NCI-H1105 treated with DMSO at 0.1 percent for 48 hours (cell line): Measurements from ENCODE around the gene ARHGAP15.

Experiments used
- DNase-seq: peaks from one replicate; lab custom pipeline; 2025; lab: John Stamatoyannopoulos, UW

Gene ARHGAP15

DNA sequence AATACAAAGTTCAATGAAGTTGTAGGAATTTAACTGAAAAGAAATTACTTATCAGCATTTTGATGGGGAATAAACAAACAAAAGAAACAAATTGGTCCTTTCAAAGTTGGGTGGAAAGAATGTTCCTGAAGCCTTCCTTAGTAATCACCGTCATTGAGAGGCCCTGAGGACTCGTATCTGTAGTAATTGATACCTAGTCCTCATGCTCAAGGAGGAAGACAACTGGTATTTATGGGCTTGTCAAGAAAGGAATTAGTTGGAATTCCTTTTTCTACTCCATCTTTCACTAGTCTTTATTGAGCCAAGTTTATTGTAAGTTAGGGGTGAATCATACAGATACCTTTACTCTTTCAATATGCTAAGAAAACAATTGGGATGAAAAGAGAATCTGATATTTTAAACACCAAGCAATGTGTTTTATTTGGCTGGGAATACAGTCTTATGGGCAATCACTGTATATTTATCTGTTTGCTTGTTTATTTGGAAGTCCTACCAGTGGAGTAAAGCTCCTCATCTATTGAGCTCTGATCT, 324.8 kb downstream of the ARHGAP15 start:
- DNase-seq, result no peak

DNA sequence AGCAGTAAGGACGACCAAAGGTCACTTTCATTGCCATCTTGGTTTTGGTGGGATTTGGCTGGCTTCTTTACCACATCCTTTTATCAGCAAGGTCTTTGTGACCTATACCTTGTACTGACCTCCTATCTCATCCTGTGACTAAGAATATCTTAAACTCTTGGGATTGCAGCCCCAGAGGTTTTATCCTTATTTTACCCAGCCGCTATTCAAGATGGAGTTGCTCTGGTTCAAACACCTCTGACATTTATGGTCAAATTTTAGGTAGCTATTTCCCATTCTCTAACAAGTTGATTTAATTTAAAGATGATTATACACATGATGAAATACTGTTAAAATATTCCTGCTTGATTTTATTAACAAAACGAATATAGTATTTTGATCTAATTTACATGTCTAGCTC, 326.1 kb downstream of the ARHGAP15 start:
- DNase-seq, result no peak

DNA sequence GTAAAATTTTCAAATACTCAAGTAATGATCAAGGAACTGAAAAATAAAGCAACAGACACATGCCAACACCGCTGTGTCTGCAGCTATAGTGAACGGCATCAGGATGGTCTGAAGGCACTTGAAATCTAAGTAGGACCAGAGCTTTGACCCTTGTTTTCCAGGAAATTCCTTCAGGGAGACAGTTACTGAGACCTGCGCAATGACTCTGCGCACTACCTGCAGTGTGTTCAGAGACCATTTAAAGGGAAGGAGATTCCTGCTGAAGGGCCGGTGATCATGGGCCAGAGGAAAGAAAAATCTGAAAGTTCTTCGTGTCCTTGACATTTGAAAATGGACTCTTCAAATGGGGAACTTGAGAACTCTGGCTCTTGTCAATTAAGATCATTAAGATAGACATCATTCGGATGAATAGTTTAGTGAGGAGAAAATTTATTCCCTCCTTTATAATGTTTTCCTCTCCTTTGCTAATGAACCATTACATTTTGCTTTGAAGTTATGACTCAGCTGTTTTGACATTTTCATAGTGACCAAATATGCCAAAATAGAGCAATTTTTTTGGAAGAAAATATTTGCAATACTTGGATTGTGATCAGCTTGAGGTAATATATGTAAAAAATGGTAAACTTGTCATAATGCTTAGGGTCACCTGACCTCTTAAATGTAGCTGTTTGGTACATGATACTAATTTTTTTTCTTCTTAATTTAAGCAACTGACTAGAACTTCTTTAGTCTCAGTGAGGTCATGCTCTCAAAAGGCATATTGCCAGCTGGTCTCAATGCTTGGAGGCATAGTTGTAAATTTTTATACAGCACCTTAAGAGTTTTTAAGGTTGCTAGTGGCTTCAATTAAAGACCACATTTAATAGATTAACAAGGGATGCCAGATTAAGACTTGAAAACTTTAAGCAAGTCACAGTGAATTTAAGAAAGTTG, 329.3 kb downstream of the ARHGAP15 start:
- no peak for DNase-seq

DNA sequence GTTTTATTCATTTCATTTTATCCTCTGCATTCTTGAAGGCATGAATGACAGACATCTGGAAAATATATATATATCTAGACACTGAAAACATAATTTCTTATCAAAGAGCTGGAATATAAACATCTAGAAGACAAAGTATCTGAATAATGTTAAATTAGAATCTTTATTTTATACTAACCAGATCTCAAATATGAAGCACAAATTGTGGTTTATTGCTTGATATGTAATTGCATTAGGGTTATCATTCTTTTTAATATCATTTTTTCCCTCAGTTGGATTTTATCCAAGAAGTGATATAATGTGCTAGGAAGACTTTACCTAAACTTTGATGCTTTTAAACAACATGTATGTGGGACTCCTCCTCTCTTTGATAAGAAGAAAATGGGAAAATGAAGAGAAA, 331.2 kb downstream of the ARHGAP15 start:
- DNase-seq, result no peak

DNA sequence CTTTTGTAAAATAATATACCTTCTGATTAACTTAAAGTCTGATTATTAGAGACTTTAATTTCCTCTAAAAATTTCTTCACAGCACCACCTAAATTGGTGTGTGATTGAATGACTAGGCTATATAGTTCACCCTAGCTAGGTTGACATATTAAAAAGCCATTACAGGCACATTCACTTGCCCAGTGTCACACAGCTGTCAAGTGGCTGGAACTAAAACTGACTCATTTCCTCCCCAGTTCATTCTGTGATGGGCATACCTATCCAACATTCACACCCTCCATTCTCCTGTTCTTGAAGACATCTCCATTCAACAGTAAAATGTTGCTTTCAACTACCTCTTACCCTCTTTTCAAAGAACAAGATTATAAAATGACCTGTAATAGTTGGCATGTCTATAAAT, 334.5 kb downstream of the ARHGAP15 start:
- no peak for DNase-seq

DNA sequence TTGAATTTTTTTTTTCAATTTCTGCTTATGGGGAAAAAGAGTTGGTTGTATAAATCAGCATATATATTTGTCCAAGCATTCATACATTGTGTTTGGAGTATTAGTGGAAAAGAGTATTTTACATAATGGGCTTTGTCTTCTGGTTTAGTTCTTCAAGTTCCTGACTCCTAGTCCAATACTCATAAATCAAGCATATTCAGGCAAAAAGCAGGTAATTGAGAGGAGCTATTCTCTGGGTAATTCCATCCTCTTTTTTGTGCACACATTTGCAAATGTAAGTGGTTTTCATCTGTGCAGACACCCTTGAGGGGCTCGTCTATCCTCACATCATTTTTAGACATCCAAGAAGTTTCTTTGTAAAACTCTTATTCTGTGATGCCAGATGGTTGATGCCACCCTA, 337.2 kb downstream of the ARHGAP15 start:
- DNase-seq, result no peak

DNA sequence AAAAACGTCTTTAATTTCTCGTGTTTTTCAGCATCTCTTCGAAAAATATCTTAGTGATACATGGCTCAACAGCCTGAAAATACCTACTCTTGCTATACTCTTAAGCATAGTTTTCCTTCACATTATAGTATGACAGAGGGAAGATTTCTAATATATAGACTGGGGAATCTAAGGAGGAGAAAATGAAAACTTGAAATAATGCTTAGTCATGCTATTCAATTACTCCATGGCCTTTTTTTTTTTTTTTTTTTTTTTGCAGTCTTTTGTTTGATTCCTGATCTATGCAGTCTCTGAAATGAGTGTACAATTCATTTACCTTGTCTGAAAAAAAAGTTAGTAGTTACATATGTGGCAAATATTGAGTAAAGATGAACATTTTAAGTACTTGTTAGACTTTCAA, 337.8 kb downstream of the ARHGAP15 start:
- no peak for DNase-seq

DNA sequence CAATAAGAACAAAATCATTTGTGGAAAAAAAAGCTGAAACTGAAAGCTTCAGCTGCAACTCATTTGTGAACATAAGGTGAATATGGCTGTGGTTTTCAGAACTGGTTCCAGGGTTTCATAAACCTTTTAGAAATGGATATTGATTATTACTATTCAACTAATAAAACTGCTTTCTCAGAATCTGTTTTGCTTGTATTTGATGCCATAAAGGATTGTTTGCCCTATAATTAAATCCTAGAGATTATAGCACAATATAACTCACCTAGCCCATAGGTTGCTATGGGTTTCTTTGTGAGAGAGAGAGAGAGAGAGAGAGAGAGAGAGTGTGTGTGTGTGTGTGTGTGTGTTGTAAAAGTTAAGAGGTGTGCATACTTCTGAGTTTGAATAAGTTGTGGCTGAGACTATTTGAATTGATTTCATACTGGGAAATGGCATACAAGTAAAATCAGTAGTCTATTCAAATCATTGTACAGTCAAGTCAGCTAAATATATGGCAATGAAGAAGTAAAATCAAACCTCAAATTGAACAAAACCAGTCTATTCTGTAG, 339.2 kb downstream of the ARHGAP15 start:
- DNase-seq, result no peak

DNA sequence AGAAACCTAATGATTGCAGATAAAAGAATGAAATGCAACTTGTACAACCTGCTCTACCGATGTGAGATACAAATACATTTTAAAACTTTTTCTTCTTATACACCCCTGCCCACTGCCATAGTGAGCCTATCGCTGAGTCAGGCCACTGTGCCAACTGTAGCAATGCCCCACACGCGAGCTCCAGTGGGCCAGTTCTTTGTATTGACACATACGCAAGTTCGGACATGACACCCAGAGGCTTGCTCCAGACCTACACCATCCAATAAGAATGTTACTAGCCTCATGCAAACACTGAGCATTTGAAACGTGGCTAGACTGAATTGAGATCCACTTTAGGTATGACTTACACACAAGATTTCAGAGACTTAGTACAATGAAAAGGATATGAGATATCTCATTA, 340.1 kb downstream of the ARHGAP15 start:
- no peak for DNase-seq

DNA sequence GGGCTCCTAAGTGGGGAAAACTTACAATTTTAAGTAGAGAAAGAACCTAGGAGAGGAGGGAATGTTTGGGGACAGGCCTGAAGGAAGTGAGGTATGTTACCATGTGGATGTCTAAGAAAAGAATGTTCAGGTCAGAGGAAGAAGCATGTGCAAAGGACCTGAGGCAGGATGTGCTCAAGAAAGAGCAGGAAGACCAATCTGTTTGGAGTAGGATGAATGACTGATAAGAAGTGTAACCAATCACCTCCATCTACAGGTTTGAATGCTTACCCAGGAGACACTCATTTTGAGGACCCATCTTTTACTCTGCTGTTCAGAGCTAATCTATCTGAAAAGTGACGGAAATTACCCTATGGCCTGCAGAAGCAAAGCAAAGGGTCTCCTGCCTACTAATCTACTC, 342.3 kb downstream of the ARHGAP15 start:
- no peak for DNase-seq

DNA sequence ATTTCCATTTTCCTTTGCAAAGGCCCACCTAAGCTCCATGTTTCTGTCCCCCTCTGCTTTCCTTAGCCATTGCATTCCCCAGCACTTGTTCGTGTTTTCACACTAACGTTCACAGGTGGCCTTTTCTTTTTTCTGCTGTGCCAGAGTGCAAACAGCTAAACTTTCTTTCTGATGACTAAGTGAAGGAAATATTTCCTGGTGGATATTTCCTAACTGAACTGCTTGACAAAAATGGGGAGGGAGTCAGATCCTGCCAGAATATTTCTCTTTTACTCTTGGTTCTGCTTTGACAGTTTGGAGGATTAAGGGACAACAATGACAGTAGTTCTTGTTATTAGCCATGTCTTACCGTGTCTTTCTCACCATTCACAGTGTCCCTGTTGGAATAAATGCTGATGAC, 344.0 kb downstream of the ARHGAP15 start:
- DNase-seq, result no peak

DNA sequence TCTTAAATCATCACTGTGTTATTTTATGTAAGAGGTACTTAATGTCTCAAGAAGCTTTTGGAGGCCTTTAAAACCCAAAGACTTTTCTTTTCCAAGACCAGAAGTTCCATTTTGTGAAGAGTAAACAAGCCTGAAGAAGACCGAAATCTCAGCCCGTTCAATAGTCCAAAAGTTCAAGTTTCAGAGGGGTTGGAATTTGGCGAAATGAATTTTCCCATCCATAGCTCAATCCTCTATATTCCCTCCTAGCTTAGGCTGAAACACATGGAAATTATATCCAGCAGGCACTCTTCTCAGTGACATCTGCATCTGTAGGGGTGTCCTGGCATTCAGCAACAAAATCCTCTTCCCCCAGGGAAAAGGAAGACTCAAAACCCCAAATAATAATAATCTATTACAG, 344.6 kb downstream of the ARHGAP15 start:
- DNase-seq, result no peak

DNA sequence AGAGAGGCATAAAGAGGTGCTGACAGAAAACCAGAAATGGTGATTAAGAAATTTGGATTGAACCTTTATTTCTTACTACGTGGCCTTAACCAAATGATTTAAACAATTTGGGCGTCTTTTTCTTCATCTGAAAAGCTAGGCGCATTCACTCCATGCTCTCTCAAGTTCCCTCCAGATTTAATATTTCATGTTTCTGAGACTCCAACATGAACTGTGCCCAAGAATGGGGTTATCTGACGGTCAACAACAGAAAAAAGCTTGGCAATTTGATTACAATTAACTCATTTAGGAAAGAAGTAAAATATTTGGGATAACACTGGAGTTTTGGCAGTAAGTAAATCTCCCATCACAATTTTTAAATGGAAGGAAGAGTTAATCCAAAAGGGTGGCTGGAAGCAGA, 345.4 kb downstream of the ARHGAP15 start:
- DNase-seq, result no peak

DNA sequence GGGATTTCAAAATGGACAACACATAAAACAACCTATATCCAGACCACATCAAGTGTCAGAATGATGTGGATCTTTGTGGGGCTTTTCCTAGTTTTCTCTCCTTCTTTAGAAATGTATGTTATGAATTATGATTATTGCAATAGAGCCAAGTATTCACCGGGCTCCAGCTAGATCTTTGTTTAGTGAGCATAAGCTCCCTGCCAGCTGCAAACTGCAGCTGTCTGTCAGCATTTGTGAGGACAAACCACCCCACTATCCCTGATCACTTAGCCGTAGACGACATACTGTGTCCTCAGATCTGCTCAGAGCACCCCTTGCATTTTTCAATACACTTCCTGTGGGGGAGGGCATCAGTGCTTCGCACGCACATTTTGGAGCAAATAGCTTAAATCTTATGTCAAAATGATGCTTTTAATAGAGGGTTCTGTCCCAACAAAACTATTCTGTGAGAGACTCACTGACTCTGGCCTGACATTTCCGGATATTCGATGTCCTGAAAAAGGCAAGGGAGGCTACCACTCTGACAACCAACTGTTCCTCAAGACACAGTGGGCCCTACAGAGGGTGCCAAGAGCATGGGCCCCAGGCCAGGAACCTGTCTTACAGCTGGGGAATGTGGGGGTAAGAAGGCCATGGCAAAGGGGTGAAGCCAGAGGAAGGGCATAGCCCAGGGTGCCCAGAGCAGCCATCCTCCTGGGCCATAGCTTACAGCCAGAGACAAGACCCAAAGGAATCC, 346.0 kb downstream of the ARHGAP15 start:
- DNase-seq, result no peak

DNA sequence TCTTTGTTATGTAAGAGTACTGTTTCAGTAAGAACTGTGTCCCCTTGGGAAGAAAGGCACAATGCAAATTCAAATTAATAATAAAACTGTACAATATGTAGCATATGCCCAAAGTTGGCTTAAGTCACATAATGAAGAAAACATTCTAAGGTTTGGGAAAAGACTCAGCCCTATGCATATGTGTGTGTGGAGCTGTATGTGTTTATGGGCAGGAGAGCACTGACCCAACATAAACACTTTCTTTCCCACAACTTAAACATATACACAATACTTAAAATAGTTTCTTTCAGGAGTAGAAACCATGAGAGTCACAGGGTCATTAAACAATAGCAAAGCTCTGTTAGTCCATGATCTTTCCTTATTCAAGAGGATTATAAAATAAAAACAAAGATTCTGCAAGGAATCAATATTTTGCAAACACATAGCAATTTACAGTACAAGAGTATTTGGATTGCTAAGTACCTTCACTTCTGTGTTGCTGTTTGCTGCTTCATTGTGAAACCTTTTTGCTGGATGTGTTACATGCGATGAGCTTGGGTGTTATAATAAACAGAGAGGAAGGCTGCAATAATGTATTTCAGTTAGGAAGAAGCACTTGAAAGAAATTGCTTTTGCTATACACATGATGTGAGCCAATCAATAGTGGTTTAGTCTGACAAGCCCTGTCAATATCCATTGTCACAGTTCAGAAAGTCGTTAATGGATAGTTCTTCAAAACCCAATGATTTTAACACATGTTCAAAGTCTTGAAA, 347.3 kb downstream of the ARHGAP15 start:
- no peak for DNase-seq

DNA sequence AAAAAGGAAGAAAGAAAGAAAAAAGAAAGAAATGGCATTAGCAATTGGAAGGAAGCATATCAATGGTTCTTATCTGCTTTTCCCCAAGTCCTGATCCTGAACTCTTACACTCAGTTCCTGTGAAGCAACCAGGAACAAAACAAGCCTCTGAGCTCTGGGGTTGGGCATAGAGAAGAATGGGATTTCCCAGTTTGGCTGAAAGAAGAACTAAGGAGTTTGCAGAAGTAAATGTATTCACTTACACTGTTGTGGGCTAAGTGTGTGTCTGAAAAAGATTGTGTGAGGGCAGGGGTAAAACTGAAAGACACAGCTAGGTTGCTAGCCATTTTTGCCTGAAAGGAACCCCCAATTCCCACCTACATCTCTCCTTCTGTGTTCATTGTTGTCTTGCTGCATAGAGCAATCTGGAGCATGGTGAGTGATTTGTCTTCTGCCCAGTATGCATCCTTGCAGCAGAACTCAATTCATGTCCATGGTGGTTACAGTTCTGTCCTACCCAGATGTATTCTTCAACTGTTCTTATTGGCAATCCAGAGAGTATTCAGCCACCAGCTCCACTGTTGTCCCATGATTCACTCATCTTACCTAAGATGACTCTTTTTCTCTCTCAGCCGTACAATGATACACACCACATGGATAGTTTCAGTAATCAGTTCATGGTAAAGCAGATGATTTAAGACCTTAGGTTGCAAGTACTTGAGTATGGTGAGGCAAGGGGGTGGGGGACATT, 348.7 kb downstream of the ARHGAP15 start:
- no peak for DNase-seq

DNA sequence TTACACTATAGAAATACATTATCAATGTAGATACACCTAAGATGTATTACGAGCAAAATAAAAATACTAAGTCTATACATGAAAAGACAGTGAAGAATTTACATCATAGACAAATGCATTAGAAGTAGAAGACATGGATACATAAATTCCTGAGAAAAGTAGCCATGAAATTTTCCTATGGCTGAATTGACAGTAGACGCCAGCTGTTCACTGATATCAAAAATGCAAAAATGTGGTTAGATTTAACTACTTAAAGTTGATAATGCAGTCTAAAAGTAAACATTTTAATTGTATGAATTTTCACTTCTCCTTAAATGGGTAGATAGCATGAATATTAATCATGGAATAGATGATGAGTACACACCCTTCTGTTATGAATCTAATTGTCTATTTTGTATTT, 350.9 kb downstream of the ARHGAP15 start:
- no peak for DNase-seq

DNA sequence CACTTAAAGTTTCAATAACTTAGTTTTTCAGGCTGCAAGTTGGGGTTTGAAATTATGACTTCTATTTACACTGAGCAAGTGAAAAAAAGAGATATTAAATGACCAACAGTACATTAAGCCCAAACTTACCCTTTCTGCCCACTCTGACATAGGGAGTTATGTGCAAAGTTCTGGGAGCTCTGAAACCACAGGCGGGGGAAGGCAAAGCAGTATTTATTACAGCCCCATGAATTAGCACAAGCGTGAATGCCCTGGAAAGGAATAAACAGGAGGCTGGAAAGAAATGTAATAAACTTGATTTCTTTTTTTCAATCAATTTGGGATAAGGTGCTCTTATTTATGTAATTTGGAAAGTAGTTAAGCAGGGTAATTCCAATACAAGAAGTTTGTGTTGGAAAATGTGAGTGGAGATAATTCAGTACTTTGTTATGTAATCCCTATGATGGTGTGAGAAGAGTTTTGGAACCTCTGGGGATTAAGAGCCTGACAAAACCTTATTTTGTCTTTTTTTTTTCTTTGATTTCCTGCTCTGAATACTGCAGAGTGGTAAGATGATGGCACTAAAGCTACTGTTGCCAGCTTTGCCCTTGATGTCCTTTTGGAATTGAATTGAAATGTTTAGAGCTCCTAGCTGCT, 351.5 kb downstream of the ARHGAP15 start:
- DNase-seq, result no peak

DNA sequence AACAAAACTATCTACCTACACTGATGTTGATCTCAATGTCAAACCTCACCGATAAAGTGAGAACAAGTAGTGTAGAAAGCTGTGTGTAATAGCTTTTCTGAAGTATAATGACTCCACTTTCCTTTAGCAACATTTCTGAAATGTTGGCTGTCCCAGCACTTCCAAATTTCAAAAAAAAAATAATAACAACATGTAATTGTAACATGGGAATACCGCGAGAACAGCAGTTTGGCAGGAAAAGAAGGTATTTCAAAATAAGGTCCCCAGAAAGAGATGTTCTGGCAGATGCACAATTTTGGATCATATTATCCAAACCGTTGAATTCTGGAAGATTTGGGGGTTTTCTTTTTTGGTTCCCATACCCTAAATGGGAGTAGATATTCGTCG, 352.0 kb downstream of the ARHGAP15 start:
- no peak for DNase-seq

DNA sequence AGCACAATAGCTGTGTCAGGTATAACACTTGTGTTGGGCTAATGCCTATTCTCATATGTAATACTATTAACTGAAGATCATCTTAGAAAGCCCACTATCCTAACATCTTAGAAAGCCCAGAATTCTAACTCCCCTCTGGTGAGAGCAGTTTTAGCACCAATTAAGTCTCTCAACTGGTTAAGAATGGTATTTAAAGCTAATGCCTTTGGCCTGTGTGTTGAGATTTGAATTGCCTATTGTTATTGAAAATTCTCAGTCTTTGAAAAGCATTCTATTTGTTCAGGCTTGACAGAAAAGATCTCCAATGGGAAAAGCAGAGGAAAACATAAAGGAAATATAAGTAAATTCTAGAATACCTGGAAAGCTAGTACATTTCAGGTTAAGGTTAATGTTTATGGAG, 352.5 kb downstream of the ARHGAP15 start:
- DNase-seq, result no peak

DNA sequence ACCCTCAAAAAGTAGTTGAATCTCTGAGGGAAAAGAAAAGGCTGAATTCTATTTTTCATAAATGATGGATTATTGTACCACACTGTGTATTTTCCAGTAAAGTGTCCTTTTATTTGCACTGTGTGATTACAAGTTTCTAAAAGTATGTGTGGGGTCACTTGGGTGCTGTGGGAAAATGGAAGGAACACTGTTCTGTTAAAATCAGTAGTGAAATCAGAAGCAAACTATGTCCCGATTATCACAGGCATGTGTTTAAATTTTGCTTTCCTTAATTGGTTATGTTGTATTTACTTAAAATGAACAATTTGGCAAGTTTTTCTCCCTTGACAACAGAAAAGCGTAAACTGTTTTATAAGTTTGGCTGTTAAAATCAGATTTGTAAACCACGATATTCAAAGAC, 353.1 kb downstream of the ARHGAP15 start:
- DNase-seq, result no peak
